NCI-H187 treated with DMSO at 0.1 percent for 48 hours (cell line): ENCODE data around the gene TLL2.

Experiments
- DNase-seq: peaks from one replicate; lab custom pipeline; 2025; lab: John Stamatoyannopoulos, UW

Gene TLL2

GRCh38 chr10:96319754-96320474 is 193.8 kb downstream of the TLL2 start:
- no peak for DNase-seq

GRCh38 chr10:96317067-96317833 is 196.5 kb downstream of the TLL2 start:
- no peak for DNase-seq
